A549 (cell line): ENCODE measurements around the gene GNAT2. TPM values are rescaled to one million over a fixed set of nuclear protein-coding genes. Genes with fewer than 3 reads are reported as not detected.

ENCODE experiments used
- ATAC-seq, 2 experiments: fragments of 200-7000 bp in 1 of 2; fragments of >200 bp in 1 of 2; cut with Nextera tagmentation in 1 of 2; cut with Tn5 transposase in 1 of 2; 3 replicates each; pipeline versions ENCODE4 v1.8.0 to v1.9.1; 2018 to 2020; ENCODE audit warnings: mild to moderate bottlenecking in 1 of 2, moderate library complexity in 1 of 2
- CTCF ChIA-PET: fragments of 300-600 bp; sonication (Branson Sonifier 250); formaldehyde crosslinking; extraction: SDS; loops from one replicate; lab custom pipeline; 2021; ENCODE audit warnings: antibody characterized with exemption, inconsistent platforms; lab: Yijun Ruan, JAX
- POLR2A ChIA-PET: fragments of 350-600 bp; formaldehyde crosslinking; extraction: SDS; loops from one replicate; lab custom pipeline; 2021; ENCODE audit warnings: antibody characterized with exemption, inconsistent platforms; lab: Yijun Ruan, JAX
- DNase-seq, 2 experiments: peaks; one replicate each; pipeline versions ENCODE4 v3.0.0 to v3.0.0-alpha.2; 2011 to 2016; ENCODE audit warnings: low read depth in 1 of 2, low spot score in 1 of 2
- FAIRE-seq: peaks from 2 replicates; lab custom pipeline; 2011; peaks lifted over from hg19 to GRCh38; lab: Jason Lieb, UNC
- H3K27ac ChIP-seq, 2 experiments: fragments of >200 bp; sonication (Bioruptor Twin); formaldehyde crosslinking; 3 replicates each; pipeline ENCODE4 v1.5.1; 2016 to 2017
- H3K4me1 ChIP-seq: fragments of >200 bp; sonication (Bioruptor Twin); formaldehyde crosslinking; 3 replicates; pipeline ENCODE4 v1.6.1; 2016
- H3K4me2 ChIP-seq: fragments of >200 bp; sonication (Bioruptor Twin); formaldehyde crosslinking; 3 replicates; pipeline ENCODE4 v1.6.1; 2016
- H3K4me3 ChIP-seq: fragments of >200 bp; sonication (Bioruptor Twin); formaldehyde crosslinking; 3 replicates; pipeline ENCODE4 v1.5.1; 2016
- H3K9me3 ChIP-seq: fragments of >200 bp; sonication (Bioruptor Twin); formaldehyde crosslinking; 3 replicates; pipeline ENCODE4 v1.6.1; 2016
- BHLHE40 ChIP-seq: IDR thresholded peaks from 2 replicates; pipeline ENCODE4 v1.6.1; 2012; ENCODE audit warnings: low read depth, low read length, inconsistent platforms
- CBX8 ChIP-seq: fragments of 200-600 bp; sonication (generic); IDR thresholded peaks from 2 replicates; pipeline ENCODE4 v1.6.1; 2016
- CTCF ChIP-seq: fragments of >200 bp; sonication (Bioruptor Twin); formaldehyde crosslinking; IDR thresholded peaks from 3 replicates; pipeline ENCODE4 v1.5.1; 2016
- ESRRA ChIP-seq: fragments of 150-350 bp; IDR thresholded peaks from 2 replicates; pipeline ENCODE4 v1.6.1; 2014; ENCODE audit warnings: mild to moderate bottlenecking, low read length, borderline replicate concordance
- FOSL2 ChIP-seq, 2 experiments: fragments of 450-650 bp in 1 of 2; fragments of >200 bp in 1 of 2; sonication (Bioruptor Twin) in 1 of 2; formaldehyde crosslinking; IDR thresholded peaks; 2 replicates each; pipeline versions ENCODE4 v1.5.0 to v1.6.1; 2016 to 2020; ENCODE audit warnings: mild to moderate bottlenecking in 1 of 2, moderate library complexity in 1 of 2
- HEYL ChIP-seq: fragments of 250-450 bp; sonication (Bioruptor Pico); IDR thresholded peaks from 2 replicates; pipeline ENCODE4 v1.8.0; 2021; ENCODE audit warnings: mild to moderate bottlenecking, moderate library complexity
- HMGXB4 ChIP-seq: fragments of 250-450 bp; sonication (Bioruptor Pico); IDR thresholded peaks from 2 replicates; pipeline ENCODE4 v1.5.0; 2021; ENCODE audit warnings: mild to moderate bottlenecking, moderate library complexity, borderline replicate concordance
- HOXA7 ChIP-seq: fragments of 250-450 bp; sonication (Bioruptor Pico); IDR thresholded peaks from 2 replicates; pipeline ENCODE4 v1.5.0; 2020; ENCODE audit warnings: mild to moderate bottlenecking, moderate library complexity
- MAZ ChIP-seq: fragments of 150-350 bp; IDR thresholded peaks from 2 replicates; pipeline ENCODE4 v1.6.1; 2014; ENCODE audit warnings: antibody characterized with exemption, low read depth, low read length, borderline replicate concordance
- RAD21 ChIP-seq, 2 experiments: fragments of >200 bp in 1 of 2; sonication (Bioruptor Twin) in 1 of 2; formaldehyde crosslinking in 1 of 2; IDR thresholded peaks in 1 of 2; conservative IDR thresholded peaks in 1 of 2; 2 replicates in 1 of 2; 3 replicates in 1 of 2; pipeline ENCODE4 v1.6.1; 2012 to 2018; ENCODE audit warnings: inconsistent platforms in 1 of 2
- RARB ChIP-seq: fragments of 250-450 bp; sonication (Bioruptor Pico); IDR thresholded peaks from 2 replicates; pipeline ENCODE4 v1.8.0; 2021; ENCODE audit warnings: mild to moderate bottlenecking, moderate library complexity
- ZFP36 ChIP-seq: fragments of 450-650 bp; IDR thresholded peaks from 2 replicates; pipeline ENCODE4 v1.6.1; 2014; ENCODE audit warnings: borderline replicate concordance; ENCODE audit not compliant: partially characterized antibody
- ZNF302 ChIP-seq: fragments of 250-450 bp; sonication (Bioruptor Pico); IDR thresholded peaks from 2 replicates; pipeline ENCODE4 v1.9.0; 2021; ENCODE audit warnings: inconsistent platforms, mild to moderate bottlenecking, moderate library complexity
- ZSCAN20 ChIP-seq: fragments of 250-450 bp; sonication (Bioruptor Pico); IDR thresholded peaks from 2 replicates; pipeline ENCODE4 v1.8.0; 2022; ENCODE audit warnings: mild to moderate bottlenecking, moderate library complexity
- WGBS: methylation state at CpG from one replicate; pipeline ENCODE4 v1.1.6; 2017; ENCODE audit errors: missing lambda C conversion rate; 5-methylcytosine and 5-hydroxymethylcytosine counted together
- polyA plus RNA-seq, 4 experiments: library from polyadenylated mRNA; depleted of rRNA in 3 of 4; stranded (reverse); fragments of >200 nt; fragmentation: RNase III in 1 of 4; extraction: RNeasy Plus Mini Kit Qiagen cat#74134 plus additional on column Dnase treatment in 1 of 4; gene quantifications; 2 replicates in 3 of 4; 3 replicates in 1 of 4; pipeline ENCODE4 v1.2.3, GENCODE V29; 2011 to 2017
- TF ChIP-seq, protein P1 (sequence below): IDR thresholded peaks from 2 replicates; pipeline ENCODE4 v1.6.1; 2012; ENCODE audit warnings: low read depth, borderline replicate concordance
- TF ChIP-seq, protein P2 (sequence below): fragments of 200-600 bp; sonication (generic); IDR thresholded peaks from 2 replicates; pipeline ENCODE4 v1.6.1; 2016; ENCODE audit warnings: antibody characterized with exemption, mild to moderate bottlenecking, moderate library complexity
- TF ChIP-seq, protein P3 (sequence below): fragments of 450-650 bp; IDR thresholded peaks from 2 replicates; pipeline ENCODE4 v1.6.1; 2014; ENCODE audit warnings: antibody characterized with exemption

Gene GNAT2
- polyA plus RNA-seq, 2 of the 4 experiments (the other 2 are of a cell fraction): 0.16 to 0.25 TPM

GRCh38 chr1:109631513-109632505 is 12.4 kb upstream of the GNAT2 start:
- DNase-seq: no peak
- H3K4me2 ChIP-seq: no peak overlapping the region
- no peak for FAIRE-seq
- H3K9me3 ChIP-seq: no peaks in the 10 kb centered on the region
- no peak overlapping the region for H3K27ac ChIP-seq
- peaks cover 31% of the 10 kb centered on the region for H3K4me1 ChIP-seq
- no peak overlapping the region for H3K4me3 ChIP-seq
- TF ChIP-seq, protein P1, sequence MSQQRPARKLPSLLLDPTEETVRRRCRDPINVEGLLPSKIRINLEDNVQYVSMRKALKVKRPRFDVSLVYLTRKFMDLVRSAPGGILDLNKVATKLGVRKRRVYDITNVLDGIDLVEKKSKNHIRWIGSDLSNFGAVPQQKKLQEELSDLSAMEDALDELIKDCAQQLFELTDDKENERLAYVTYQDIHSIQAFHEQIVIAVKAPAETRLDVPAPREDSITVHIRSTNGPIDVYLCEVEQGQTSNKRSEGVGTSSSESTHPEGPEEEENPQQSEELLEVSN: no peak
- TF ChIP-seq ESRRA (no peak), ZNF302 (CRISPR knock-in tag) (no peak), CTCF (no peak), HOXA7 (no peak), RAD21 (conservative IDR thresholded peaks at IDR 0.05 in 1 of 2, IDR thresholded peaks at IDR 0.05 in 1 of 2) (no peak), FOSL2 (IDR thresholded peaks at IDR 0.05) (no peak), FOSL2 (CRISPR knock-in tag; IDR thresholded peaks at IDR 0.05) (no peak), RARB (CRISPR knock-in tag) (no peak)
- 77% methylated on average over 7 of the region's 16 CpGs for WGBS
- ATAC-seq: no peak
- ChIA-PET CTCF (interaction anchor here (0.6 to 21.4 kb wide), 11 partner anchors 9 to 360 kb away, joined by 3 to 295 read pairs (median 6); partner anchors contain the start of genes AHCYL1 and GNAI3), POLR2A (interaction anchor here (3.5 kb wide), 1 partner anchor 83 kb away, joined by 11 read pairs; the partner anchor contains the start of gene GNAI3)

- FAIRE-seq: no peak
- 92% methylated on average over 7 of the region's 14 CpGs for WGBS
Observed at GRCh38 chr1:109630898-109631512, 11.6 kb upstream of the GNAT2 start.

More at GRCh38 chr1:109630898-109631512, 11.6 kb upstream of the GNAT2 start:
- no peak overlapping the region for H3K27ac ChIP-seq
- POLR2A ChIA-PET: interaction anchor here (3.5 kb wide), 1 partner anchor 83 kb away, joined by 11 read pairs; the partner anchor contains the start of gene GNAI3
- H3K4me1 ChIP-seq: peaks cover 23% of the 10 kb centered on the region
- no peak for DNase-seq
- H3K4me2 ChIP-seq: no peak overlapping the region
- TF ChIP-seq CBX8 (no peak), HEYL (no peak), HMGXB4 (no peak), ZFP36 (no peak), ZSCAN20 (CRISPR knock-in tag) (no peak), RARB (CRISPR knock-in tag) (no peak), MAZ (no peak), BHLHE40 (no peak)
- TF ChIP-seq, protein P2, sequence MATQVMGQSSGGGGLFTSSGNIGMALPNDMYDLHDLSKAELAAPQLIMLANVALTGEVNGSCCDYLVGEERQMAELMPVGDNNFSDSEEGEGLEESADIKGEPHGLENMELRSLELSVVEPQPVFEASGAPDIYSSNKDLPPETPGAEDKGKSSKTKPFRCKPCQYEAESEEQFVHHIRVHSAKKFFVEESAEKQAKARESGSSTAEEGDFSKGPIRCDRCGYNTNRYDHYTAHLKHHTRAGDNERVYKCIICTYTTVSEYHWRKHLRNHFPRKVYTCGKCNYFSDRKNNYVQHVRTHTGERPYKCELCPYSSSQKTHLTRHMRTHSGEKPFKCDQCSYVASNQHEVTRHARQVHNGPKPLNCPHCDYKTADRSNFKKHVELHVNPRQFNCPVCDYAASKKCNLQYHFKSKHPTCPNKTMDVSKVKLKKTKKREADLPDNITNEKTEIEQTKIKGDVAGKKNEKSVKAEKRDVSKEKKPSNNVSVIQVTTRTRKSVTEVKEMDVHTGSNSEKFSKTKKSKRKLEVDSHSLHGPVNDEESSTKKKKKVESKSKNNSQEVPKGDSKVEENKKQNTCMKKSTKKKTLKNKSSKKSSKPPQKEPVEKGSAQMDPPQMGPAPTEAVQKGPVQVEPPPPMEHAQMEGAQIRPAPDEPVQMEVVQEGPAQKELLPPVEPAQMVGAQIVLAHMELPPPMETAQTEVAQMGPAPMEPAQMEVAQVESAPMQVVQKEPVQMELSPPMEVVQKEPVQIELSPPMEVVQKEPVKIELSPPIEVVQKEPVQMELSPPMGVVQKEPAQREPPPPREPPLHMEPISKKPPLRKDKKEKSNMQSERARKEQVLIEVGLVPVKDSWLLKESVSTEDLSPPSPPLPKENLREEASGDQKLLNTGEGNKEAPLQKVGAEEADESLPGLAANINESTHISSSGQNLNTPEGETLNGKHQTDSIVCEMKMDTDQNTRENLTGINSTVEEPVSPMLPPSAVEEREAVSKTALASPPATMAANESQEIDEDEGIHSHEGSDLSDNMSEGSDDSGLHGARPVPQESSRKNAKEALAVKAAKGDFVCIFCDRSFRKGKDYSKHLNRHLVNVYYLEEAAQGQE: no peak
- TF ChIP-seq, protein P3, sequence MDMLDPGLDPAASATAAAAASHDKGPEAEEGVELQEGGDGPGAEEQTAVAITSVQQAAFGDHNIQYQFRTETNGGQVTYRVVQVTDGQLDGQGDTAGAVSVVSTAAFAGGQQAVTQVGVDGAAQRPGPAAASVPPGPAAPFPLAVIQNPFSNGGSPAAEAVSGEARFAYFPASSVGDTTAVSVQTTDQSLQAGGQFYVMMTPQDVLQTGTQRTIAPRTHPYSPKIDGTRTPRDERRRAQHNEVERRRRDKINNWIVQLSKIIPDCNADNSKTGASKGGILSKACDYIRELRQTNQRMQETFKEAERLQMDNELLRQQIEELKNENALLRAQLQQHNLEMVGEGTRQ: no peak
- H3K4me3 ChIP-seq: no peak overlapping the region
- H3K9me3 ChIP-seq: no peaks in the 10 kb centered on the region
- CTCF ChIA-PET: interaction anchor here (0.6 to 21.4 kb wide), 13 partner anchors 10 to 353 kb away, joined by 3 to 295 read pairs (median 6); partner anchors contain the start of genes AHCYL1 and GNAI3
- ATAC-seq: no peak
